MV-4-11 (cell line): ENCODE measurements around the gene MAPK12.

ENCODE experiments used
- DNase-seq: peaks from one replicate; lab custom pipeline; 2025; lab: John Stamatoyannopoulos, UW

The MAPK12 gene

DNA sequence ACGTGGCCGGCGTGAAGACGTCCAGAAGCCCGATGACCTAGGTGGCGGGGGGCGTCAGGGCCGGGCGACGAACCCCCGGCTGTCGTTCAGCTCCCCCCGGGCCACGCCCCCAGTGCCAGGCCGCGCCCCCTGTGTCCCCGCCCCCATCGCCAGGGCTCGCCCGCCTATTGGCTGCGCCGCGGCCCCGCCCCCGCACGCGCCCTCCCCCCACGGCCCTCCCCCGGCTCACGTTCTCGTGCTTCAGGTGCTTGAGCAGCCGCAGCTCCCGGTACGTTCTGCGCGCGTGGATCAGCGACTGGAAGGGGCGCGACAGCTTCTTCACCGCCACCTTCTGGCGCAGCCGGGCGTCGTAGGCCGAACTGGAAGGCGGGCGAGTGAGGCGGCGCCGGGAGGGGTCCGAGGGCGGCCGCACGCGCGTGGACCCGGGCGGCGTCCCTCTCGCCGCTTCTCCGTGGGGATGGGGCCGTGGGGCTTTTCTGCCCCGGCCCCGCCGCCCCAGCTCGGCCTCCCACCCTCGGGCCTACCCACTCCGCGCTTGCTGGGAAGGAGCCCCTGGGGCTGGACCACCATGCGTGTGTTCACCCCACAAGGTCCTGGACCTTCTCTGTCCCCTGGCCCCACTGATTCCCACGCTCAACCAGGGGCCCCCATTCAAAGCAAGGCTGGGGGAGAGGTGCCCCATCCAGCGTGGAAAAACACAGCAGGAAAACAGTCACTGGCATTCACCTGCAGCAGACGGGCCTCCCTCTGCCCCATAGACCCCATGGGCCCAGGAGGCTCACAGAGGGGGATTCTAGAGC lies 6.3 kb upstream of the MAPK12 start:
- DNase-seq, result peak; percentile 26

DNA sequence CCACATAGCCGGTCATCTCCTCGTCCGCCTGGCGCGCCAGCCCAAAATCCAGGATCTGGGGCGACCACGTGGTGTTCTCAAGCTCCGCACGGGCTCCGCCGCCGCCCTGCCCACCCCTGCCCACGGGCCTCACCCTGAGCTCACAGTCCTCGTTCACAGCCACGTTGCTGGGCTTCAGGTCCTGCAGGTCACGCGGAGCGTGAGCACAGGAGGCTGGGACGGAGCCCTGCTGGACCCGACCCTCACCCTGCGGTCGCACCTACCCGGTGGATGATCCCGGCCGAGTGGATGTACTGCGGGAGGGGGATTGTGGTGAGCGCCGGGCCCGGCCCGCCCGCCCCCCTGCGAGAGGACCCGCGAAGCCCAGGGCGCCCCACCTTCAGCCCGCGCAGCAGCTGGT lies 5.5 kb upstream of the MAPK12 start:
- no peak for DNase-seq

DNA sequence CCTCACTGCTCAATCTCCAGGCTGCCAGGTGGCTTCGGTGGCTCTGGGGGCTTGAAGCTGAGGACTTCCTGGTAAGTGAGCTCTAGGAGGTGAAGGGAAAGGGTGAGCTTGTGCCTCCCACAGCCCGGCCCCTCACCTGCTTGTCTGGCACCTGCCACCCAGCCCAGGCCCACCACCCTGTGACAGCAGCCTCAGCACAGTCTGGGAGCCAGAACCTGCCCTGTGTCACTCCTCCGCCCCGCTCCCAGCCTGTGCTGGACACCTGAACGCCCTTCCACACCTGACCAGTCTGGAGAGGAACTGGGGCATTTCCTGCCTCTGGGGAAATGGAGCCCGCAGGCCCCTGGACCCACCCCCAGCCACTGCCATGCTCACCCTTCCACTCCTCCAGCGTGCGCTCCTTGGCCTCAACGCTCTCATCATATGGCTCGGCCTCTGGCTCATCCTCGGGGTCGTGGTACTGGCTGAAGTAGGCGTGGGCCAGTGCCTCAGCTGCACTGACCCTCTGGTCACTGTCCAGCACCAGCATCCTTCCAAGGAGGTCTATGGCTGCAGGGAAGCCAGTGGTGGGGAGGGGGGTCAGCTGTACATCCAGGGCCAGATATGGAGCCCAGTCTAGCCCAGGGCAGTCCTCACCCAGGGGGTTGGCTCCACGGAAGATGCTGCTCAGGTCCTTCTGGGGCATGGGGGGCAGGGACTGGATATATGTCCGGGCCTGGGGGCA lies 3.6 kb upstream of the MAPK12 start:
- no peak for DNase-seq

DNA sequence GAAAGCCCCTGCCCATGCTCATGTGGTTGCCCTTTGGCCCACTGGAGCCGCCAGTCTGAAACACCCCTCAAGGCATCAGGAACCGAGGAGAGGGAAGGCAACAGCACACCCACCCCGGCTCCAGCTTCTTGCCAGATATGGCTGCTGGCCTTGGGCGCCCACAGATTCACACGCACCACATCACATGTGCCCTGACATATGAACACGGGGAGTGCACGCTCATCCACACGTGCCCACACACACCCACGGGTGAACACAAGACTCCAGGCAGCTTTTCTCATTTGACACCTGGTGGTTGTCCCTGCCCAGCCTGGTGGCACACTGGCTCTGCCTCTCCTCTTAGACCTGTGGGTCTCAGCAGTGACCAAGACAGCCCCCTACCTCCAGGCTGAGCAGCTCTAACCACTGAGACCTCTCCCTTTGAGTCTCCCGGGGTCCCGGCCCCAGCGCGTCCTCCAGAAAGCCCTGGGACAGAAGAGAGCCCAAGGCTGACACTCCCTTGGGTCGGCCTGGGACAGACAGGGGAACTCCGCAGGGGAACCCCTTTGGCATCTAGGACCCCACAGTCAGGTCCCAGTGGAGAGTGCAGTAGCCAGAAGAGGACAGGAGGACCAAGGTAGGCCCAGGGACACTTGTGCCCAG lies 2.7 kb upstream of the MAPK12 start:
- DNase-seq, result no peak

DNA sequence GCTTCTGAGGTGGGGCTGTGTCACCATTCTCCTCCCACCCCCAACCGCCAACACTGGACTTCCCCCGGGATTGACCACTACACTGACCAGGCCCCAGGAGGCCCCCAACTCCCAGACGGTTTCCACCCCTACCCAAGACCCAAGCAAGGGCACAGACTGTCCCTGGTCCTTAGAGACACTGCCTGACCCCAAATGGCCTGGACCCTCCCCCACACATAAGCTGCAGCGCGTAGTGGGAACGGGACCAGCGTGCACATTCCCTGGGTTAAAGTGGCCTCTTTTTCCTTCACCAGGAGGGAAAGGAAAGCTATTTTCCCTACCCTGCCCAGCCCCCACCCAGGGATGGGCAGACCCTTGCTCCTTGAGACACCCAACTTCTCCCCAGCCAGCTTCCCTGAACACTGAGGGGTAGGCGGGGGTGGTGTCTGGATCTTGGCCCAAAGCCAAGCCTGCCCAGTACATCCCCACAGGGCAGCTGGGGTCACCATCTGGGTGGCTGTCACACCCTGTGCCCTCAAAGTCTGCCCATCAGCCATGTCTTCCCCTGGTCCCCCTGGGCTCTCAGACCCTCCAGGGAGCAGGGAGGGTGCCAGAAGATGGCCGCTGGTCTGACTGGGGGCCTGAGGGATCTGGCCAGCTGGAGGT lies 1.6 kb upstream of the MAPK12 start:
- DNase-seq, result no peak

DNA sequence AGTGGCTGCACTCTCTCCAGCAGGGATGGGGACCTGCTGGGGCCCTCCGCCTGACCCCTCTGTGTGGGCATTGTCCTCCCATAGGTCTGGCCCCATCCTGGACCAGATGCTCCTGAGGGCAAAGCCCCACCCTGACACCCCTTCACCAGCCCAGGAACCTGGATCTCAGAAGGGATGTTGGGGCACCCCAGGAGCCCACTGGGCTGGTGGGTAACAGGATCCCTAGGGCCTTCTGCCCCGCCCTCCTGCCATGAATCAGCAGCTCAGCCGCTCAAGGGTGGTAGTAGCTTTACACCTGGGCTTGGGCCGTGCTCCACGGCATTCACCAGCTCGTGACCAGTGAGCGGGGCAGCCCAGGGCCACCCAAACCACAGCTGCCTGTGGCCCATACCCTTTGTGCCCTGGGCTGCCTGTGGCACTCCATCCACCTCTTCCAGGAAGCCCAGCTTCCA lies 1.0 kb upstream of the MAPK12 start:
- no peak for DNase-seq

DNA sequence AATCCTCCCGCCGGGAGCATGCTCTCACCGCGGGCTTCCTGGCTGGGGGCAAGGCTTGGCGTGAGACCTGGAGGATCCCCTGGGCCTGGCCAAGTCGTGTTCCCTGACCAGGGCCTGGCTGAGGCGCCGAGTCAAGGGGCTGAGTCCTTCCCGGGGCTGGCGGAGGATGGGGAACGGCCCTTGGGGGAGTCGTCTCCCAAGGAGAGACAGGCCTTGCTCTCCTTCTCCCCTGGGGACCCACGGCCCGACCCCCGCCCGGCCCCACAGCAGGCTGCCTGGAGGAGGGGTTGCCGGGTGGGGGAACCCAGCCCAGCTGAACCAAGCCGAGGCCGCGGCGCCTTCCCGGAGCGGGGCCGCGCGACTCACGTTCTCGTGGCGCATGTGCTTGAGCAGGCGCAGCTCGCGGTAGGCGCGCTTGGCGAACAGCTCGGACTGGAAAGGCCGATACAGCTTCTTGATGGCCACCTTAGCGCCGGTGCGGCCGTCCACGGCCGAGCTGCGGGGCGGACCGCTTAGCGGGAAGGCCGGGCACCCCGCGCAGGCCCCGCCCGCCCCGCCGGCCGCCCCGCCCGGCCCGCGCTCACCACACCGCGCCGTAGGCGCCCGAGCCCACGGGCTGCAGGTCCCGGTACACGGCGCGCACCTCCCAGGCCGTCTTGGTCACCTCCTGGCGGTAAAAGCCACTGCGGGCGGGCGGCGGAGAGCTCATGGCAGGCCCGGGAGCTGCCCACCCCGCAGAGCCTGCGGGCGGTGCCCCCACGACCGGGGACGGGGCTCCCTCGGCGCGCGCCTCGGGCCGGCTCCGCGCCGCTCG lies 475 bp downstream of the MAPK12 start:
- peak; percentile 9 for DNase-seq

DNA sequence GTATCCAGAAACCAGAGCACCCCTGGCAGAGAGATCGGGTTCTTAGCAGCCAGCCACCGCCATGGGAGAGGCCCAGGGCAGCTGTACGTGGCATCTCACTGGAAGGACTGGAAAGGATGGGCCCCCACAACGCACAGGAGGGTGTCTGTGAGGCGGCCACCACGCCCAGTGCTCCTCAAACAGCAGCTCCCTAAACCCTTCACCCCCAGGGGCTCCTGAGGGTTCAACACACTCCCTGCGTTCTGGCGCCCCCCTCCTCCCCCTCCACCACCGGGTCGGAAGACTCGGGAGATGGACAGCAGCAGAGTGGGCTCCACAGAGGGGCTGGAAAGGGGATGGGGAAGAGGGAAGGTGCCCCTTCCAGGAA lies 1.1 kb downstream of the MAPK12 start:
- no peak for DNase-seq

DNA sequence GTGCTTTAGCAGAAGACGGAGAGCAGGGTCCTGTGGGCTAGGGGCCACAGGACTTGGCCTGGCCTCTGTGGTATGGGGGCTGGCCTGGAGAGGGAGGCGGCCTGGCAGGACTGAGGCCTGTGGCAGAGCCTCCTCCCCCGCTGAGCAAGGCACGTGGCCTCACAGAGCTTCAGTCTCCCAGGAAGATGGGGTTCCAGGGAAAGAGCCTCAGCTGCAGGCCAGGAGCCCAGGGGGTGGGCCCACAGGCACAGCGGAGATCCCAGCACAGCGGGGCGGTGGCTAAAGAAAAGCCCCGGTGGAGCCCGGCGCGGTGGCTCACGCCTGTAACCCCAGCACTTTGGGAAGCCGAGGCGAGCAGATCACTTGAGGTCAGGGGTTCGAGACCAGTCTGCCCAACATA lies 2.2 kb downstream of the MAPK12 start:
- DNase-seq, result no peak

DNA sequence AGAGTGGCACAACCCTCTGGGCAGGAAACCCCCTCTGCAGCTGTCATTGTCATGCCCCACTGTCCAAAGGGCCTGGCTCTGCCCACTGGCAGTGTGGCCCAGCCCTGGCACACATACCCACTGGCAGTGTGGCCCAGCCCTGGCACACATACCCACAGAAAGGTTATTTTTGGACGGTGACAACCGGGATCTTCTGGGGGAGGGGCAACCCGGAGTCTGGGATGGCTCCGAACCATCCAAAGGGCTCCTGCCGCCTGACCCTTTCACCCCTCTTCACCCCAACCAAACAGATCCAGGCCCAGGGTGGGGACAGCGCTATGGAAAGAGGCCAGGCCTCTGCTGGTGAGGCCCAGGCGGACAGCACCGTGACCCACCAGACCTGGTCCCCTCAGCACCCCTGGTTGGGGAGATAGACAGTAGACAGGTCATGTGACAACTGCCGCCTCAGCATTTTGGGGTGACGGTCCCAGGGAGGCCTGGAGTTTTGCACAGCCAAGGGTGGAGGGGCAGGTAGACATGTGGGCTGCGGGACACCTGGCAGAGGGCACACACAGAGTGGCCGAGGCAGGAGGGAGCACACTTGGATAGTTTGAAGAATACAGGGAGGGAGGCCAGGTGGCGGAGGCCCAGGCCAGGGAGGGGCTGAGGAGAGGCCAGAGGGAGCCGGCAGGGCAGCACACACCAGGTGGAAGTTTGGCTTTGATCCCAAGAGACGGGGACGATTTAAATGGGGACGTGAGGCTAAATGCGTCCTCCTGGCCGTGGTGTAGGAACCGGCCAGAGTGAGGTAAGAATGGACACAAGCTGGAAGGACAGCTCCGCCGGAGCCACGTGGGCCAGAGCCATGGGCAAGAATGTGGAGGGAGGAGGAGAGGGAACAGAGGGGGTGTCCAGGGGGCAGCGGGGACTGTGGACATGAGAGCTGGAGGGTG lies 2.9 kb downstream of the MAPK12 start:
- no peak for DNase-seq

DNA sequence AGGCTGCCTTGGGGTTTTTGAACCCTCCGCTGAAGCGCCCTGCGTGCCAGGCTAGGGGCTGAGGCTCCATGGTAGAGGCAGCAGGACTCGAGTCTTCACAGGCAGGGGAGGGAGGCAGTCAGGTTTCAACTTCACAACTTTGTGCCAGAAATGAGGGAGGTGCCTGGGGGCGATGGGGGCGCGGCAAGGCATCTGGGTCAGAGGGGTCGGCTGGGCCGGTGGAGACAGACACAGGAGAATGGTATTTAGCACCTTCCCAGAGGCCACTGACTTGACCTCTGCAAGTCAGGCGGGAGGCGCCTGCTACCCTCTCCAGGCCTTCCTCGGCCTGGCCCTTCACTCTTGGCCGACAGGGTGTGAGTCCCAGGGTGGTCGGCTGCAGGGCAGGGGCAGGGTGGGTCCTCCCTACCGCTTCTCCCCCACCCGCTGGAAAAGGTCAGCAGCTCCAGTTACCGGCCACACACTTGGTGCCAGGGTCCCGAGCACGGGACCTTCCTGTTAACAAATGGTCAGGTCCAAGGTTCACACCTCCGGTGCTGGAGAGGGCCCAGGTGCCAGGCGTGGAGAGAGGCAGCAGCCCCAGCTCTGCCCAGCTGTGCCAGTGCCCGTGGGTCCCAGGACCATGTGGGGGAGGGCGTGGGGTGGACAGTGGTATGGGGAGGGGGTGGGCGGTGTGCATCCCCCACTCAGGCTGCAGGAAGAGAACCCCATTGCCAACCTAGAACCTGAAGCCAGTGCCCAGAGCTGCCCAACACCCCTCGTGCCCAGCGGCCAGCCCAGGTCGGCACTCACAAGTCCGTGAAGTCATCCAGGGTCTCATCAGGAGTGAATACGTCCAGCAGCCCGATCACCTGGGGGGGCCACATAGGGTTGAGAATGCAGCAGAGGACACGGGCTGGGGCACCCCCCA lies 3.8 kb downstream of the MAPK12 start:
- DNase-seq, result no peak

DNA sequence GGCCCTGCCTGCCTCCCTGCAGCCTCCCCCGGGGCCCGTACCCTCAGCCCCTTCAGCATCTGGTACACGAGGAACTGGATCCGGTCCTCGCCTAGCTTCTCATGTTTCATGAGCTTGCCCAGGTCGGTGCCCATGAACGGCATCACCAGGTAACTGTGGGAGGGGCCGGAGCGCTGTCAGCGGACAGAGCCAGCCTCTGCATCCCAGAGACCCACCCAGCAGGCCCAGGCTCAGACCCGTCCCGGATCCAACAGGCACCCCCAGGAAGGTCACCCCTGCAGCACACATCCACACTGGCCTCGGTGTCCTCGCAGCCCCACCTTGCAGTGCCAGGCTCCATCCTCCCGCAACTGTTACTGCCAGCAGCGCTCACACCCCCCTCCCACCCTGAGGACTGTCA lies 4.4 kb downstream of the MAPK12 start:
- no peak for DNase-seq

DNA sequence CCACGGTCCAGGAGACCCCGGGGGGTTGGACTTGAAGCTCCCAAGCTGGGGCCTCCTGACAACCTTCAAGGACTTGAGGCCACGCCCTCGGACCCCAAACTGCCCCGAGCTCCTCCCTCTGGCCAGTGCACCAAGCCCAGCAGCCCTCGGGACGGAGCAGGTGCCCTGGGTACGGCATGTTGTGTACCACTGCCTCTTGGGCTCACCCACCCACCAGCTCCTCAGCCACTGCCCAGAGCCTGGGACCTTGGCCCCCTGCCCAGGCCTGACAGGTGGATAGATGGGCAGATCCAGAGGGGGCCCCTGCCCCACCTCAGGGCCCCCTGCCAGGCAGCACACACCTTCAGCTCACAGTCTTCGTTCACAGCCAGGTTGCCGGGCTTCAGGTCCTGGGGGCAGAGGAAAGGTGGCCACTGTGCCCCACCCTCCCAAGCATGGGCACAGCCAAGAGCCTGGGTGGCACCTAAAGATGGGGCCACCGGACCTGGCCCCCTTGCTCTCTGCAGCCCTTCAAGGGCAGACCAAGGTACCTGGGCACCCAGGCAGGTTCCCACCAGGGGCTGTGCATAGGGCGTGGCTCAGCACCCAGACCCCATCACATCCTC lies 5.1 kb downstream of the MAPK12 start:
- DNase-seq, result no peak

DNA sequence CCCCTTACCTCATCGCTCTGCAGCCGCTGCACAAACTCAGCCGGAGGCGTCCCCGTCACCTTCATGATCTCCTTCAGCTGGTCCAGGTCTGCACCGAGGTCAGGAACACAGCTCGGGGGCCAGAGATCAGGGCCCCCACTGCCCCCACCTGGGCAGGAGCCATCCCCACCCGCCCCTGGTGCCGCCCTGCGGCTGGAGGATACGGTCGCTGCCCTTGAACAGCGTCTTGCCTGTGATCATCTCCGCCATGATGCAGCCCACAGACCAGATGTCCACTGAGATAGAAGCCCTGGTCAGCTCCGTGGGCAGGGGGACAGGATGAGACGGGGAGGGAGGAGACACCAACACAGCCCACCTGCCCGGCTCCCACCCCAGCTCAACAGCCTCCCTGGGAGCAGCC lies 5.9 kb downstream of the MAPK12 start:
- no peak for DNase-seq

DNA sequence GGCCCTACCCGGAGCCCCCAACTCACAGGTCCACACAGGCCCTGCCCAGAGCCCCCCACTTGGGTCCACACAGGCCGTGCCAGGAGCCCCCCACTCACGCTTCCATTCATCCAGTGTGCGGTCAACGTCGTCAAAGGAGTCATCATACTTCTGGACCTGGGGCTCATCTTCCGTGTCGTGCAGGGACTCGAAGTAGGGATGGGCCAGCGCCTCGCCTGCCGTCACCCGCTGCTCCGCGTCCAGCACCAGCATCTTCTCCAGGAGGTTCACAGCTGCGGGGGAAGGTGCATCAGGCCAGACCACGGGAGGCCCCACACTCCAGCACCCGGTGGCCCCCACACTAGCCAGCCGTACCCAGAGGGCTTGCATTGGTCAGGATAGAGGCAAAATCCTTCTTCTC lies 6.4 kb downstream of the MAPK12 start:
- no peak for DNase-seq

DNA sequence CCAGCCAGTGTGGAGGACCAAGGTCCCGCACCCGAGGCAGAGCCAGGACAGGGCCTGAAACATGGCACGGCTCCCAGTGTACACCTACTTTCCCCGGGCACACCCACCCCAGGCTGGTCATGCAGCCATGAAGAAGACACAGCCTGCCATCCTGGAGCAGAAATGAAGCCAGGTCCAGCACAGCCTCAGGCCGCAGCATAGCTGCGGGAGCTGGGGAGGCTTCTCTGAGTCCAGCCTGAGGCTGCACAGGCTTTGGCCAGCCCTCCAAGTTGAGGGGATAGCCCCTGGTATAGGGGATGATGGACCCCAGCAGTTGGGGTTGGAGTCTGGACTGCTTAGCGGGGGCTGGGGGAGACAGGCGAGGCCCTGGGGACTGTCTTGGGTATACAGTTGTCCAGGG lies 7.5 kb downstream of the MAPK12 start:
- no peak for DNase-seq

DNA sequence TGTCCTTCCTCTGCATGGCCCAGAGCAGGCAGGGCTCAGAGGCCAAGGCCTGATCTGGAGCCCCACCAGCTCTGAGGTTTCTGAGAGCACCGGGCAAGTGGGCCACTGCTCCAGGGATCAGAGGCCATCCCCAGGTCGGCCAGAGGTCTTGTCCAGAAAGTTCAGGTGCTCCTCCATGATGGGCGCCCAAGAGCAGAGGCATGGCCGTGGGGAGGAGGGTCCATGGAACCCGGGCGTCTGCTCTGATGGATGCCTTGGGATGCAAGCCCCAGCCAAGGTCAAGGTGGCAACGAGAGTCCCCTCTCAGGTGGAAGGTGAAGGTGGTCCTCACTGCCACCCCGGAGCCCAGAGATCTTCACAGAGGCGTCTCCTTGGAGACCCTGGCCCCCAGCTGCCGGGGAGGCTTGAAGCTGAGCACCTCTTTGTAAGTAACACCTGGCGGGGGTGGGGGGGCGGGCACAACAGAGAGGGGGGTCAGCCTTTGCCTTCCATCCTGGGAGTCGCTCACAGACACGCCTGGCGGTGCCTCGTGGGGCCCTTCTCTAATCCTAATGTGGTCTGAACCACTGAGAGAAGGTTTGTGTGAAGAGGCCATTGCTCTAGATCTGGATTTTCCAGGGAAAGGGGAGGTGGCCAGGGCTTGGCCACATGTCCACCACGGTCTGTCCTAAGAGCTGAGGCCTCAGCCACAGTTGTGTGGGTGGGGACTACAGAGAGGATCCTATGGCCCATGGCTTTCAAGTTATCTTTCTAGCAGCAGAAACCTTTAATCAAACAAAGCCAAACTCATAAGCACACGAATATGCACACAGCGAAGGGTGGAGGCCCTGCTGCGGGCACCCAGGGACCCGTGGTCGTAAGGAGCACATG lies 8.2 kb downstream of the MAPK12 start:
- DNase-seq, result no peak
